ENCODE measurements around the gene ARHGAP28.

ARHGAP28 gene

GRCh38 chr18:6956999-6957398, 227.5 kb downstream of the ARHGAP28 start:
- no peak for DNase-seq (ENCODE audit: low spot score in 2 of 2)
- Mint-ChIP-seq H3K27me3 (no peaks in the 10 kb centered on the region), H3K9me3 (peaks cover 6% of the 10 kb centered on the region), H3K36me3 (no peaks in the 10 kb centered on the region), H3K4me3 (no peak overlapping the region), H3K27ac (no peak overlapping the region), H3K4me1 (no peaks in the 10 kb centered on the region)
- no peak for ATAC-seq (ENCODE audit: low read depth)

- H3K27ac Mint-ChIP-seq, result no peak overlapping the region
- DNase-seq (ENCODE audit: low spot score in 2 of 2) (no peak), ATAC-seq (ENCODE audit: low read depth) (no peak)
- H3K27me3 Mint-ChIP-seq, result no peaks in the 10 kb centered on the region
- peaks cover 5% of the 10 kb centered on the region for H3K9me3 Mint-ChIP-seq
- no peaks in the 10 kb centered on the region for H3K4me1 Mint-ChIP-seq
- H3K4me3 Mint-ChIP-seq, result no peak overlapping the region
- H3K36me3 Mint-ChIP-seq, result no peaks in the 10 kb centered on the region
Observed at GRCh38 chr18:6959110-6959509, 229.6 kb downstream of the ARHGAP28 start.

GRCh38 chr18:6960124-6960523, 230.6 kb downstream of the ARHGAP28 start:
- no peak overlapping the region for H3K27ac Mint-ChIP-seq
- ATAC-seq (ENCODE audit: low read depth) (no peak), DNase-seq (ENCODE audit: low spot score in 2 of 2) (no peak)
- H3K4me3 Mint-ChIP-seq, result no peak overlapping the region
- H3K36me3 Mint-ChIP-seq, result no peaks in the 10 kb centered on the region
- H3K4me1 Mint-ChIP-seq, result no peaks in the 10 kb centered on the region
- H3K27me3 Mint-ChIP-seq, result no peaks in the 10 kb centered on the region
- H3K9me3 Mint-ChIP-seq, result peaks cover 5% of the 10 kb centered on the region

- Mint-ChIP-seq H3K27ac (no peak overlapping the region), H3K27me3 (no peaks in the 10 kb centered on the region), H3K9me3 (peaks cover 5% of the 10 kb centered on the region), H3K4me3 (no peak overlapping the region), H3K36me3 (no peaks in the 10 kb centered on the region), H3K4me1 (no peaks in the 10 kb centered on the region)
- ATAC-seq (ENCODE audit: low read depth) (no peak), DNase-seq (ENCODE audit: low spot score in 2 of 2) (no peak)
Observed at GRCh38 chr18:6960656-6961055, 231.1 kb downstream of the ARHGAP28 start.

GRCh38 chr18:6961331-6961730, 231.8 kb downstream of the ARHGAP28 start:
- no peak overlapping the region for H3K4me3 Mint-ChIP-seq
- ATAC-seq (ENCODE audit: low read depth) (no peak), DNase-seq (ENCODE audit: low spot score in 2 of 2) (no peak)
- no peaks in the 10 kb centered on the region for H3K36me3 Mint-ChIP-seq
- H3K27me3 Mint-ChIP-seq, result no peaks in the 10 kb centered on the region
- no peaks in the 10 kb centered on the region for H3K4me1 Mint-ChIP-seq
- peaks cover 5% of the 10 kb centered on the region for H3K9me3 Mint-ChIP-seq
- no peak overlapping the region for H3K27ac Mint-ChIP-seq

- no peaks in the 10 kb centered on the region for H3K27me3 Mint-ChIP-seq
- H3K4me1 Mint-ChIP-seq, result no peaks in the 10 kb centered on the region
- DNase-seq (ENCODE audit: low spot score in 2 of 2), result no peak
- H3K4me3 Mint-ChIP-seq, result no peak overlapping the region
- H3K27ac Mint-ChIP-seq, result no peak overlapping the region
- ATAC-seq (ENCODE audit: low read depth), result no peak
- H3K36me3 Mint-ChIP-seq, result no peaks in the 10 kb centered on the region
- peaks cover 5% of the 10 kb centered on the region for H3K9me3 Mint-ChIP-seq
Observed at GRCh38 chr18:6962571-6963451, 233.3 kb downstream of the ARHGAP28 start.

- H3K36me3 Mint-ChIP-seq, result no peaks in the 10 kb centered on the region
Observed at GRCh38 chr18:6963452-6964097, 234.1 kb downstream of the ARHGAP28 start.

More at GRCh38 chr18:6963452-6964097, 234.1 kb downstream of the ARHGAP28 start:
- DNase-seq (ENCODE audit: low spot score in 2 of 2) (no peak), ATAC-seq (ENCODE audit: low read depth) (no peak)
- Mint-ChIP-seq H3K4me1 (no peaks in the 10 kb centered on the region), H3K9me3 (peaks cover 5% of the 10 kb centered on the region), H3K27ac (no peak overlapping the region), H3K4me3 (no peak overlapping the region), H3K27me3 (no peaks in the 10 kb centered on the region)
